ENCODE measurements around the gene ADGRA1. TPM values are rescaled to one million over a fixed set of nuclear protein-coding genes. Genes with fewer than 3 reads are reported as not detected.

Gene ADGRA1
- total RNA-seq, 2 donors from 2014 or later, result not detected

Other genes with a start within 250 kb of the ADGRA1 start
- gene CFAP46, start 145.4 kb upstream of the ADGRA1 start, total RNA-seq, result under 1 TPM; 0.16 to 0.26 TPM
- gene KNDC1, start 72.3 kb downstream of the ADGRA1 start, total RNA-seq, result 1 to 10 TPM in 1 of 2 donors, under 1 TPM in 1; 0.28 to 1.2 TPM
- under 1 TPM in 1 of 2 donors, not detected in 1; 0.21 TPM for gene UTF1, start 142.3 kb downstream of the ADGRA1 start, total RNA-seq
- under 1 TPM in 1 of 2 donors, not detected in 1; 0.21 TPM for gene VENTX, start 149.9 kb downstream of the ADGRA1 start, total RNA-seq
- 100 to 1,000 TPM; 156 to 218 TPM for gene ADAM8, start 188.9 kb downstream of the ADGRA1 start, total RNA-seq
- gene TUBGCP2, start 220.9 kb downstream of the ADGRA1 start, total RNA-seq, result 10 to 100 TPM; 50.9 to 51.2 TPM
- gene ZNF511, start 221.0 kb downstream of the ADGRA1 start, total RNA-seq, result 10 to 100 TPM; 46.1 to 49.8 TPM
- gene CALY, start 249.0 kb downstream of the ADGRA1 start, total RNA-seq, result under 1 TPM in 1 of 2 donors, not detected in 1; 0.09 TPM

Measured in activated T-cell treated with anti-CD3 and anti-CD28 coated beads, Interleukin-2, amount 50 U/mL, for 72 hours (primary cell).